D721Med (cell line): Measurements from ENCODE around the gene IL6ST.
"Not testable (repeated sequence)": the region's sequence is repeated elsewhere in the genome, so short reads cannot be mapped to it uniquely, and the experiment has no call there.

Experiments
- DNase-seq: peaks from one replicate; pipeline ENCODE4 v3.0.0; 2011; ENCODE audit warnings: low spot score; ENCODE audit not compliant: insufficient read length
- FAIRE-seq: peaks from 2 replicates; lab custom pipeline; 2011; peaks lifted over from hg19 to GRCh38; lab: Jason Lieb, UNC
- TF ChIP-seq, protein P1 (sequence below): IDR thresholded peaks from 2 replicates; pipeline ENCODE4 v1.5.1; 2012; ENCODE audit warnings: mild to moderate bottlenecking, control low read depth; ENCODE audit not compliant: insufficient read depth; ENCODE audit errors: missing control alignments

IL6ST gene

GRCh38 chr5:56026863-56027300 is 32.1 kb upstream of the IL6ST start:
- TF ChIP-seq, protein P1, sequence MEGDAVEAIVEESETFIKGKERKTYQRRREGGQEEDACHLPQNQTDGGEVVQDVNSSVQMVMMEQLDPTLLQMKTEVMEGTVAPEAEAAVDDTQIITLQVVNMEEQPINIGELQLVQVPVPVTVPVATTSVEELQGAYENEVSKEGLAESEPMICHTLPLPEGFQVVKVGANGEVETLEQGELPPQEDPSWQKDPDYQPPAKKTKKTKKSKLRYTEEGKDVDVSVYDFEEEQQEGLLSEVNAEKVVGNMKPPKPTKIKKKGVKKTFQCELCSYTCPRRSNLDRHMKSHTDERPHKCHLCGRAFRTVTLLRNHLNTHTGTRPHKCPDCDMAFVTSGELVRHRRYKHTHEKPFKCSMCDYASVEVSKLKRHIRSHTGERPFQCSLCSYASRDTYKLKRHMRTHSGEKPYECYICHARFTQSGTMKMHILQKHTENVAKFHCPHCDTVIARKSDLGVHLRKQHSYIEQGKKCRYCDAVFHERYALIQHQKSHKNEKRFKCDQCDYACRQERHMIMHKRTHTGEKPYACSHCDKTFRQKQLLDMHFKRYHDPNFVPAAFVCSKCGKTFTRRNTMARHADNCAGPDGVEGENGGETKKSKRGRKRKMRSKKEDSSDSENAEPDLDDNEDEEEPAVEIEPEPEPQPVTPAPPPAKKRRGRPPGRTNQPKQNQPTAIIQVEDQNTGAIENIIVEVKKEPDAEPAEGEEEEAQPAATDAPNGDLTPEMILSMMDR = no peak
- FAIRE-seq = no peak
- DNase-seq = no peak

GRCh38 chr5:56025151-56025885 is 30.6 kb upstream of the IL6ST start:
- FAIRE-seq = no peak
- TF ChIP-seq, protein P1 = no peak
- DNase-seq = no peak

DNA sequence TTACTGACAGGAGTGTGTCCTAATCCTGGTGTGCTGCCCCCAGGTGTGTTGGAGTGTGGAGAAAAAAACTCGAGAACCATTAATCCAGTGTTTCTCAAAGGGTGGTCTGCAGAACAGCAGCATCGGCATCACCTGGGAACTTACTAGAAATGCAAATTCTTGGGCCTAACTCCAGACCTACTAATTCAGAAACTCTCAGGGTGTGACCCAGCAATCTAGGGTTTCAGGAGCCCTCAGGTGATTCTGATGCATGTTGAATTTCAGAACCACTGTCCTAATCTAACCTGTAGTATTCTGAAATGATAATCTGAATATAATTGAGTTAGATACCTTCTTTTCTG is 30.0 kb upstream of the IL6ST start:
- FAIRE-seq = no peak
- TF ChIP-seq, protein P1 = no peak
- no peak for DNase-seq

DNA sequence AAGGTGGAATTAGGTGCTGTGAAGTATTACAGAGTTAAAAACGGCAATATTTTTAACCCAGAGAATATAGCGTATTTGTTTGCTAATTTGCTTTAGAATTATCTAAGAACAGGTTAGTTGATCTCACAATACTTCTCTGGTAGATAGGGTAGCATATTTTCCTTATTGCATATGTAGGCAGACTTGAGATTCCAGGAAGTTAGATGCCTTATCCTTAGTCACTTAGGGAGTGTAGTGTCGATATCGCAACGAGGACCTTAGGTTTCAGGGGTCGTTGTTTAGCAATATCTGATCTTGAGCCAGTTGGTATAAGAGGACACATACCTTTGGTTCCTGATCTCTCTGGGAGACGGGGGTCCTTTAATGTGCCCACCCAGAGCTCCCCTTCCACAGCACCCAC is 28.5 kb upstream of the IL6ST start:
- FAIRE-seq = no peak
- TF ChIP-seq, protein P1 = no peak
- no peak for DNase-seq

- no peak for FAIRE-seq
- DNase-seq = no peak
- TF ChIP-seq, protein P1 = no peak
Observed at GRCh38 chr5:56019306-56020272, 24.8 kb upstream of the IL6ST start.

DNA sequence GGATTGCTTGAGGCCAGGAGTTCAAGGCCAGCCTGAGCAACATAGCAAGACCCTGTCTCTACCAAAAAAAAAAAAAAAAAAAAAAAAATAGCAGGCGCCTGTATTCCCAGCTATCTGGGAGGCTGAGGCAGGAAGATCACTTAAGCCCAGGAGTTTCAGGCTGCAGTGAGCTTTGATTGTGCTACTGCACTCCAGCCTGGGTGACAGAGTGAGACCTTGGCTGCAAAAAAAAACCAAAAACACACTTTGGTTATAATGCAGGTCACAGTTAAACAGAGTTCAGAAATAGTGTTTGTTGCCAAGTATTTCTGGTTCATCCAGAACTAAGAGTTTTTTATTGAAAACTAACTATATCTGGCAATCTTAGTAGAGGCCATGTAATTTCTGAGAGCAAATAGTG is 24.1 kb upstream of the IL6ST start:
- FAIRE-seq (no peak), DNase-seq (no peak)
- TF ChIP-seq, protein P1 = no peak

DNA sequence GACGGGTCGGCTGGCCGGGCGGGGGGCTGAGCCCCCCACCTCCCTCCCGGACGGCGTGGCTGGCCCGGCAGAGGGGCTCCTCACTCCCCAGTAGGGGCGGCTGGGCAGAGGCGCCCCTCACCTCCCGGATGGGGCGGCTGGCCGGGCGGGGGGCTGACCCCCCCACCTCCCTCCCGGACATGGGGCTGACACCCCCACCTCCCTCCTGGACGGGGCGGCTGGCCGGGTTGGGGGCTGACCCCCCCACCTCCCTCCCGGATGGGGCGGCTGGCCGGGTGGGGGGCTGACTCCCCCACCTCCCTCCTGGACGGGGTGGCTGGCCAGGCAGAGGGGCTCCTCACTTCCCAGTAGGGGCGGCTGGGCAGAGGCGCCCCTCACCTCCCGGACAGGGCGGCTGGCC is 19.9 kb upstream of the IL6ST start:
- not testable (repeated sequence) for DNase-seq, FAIRE-seq

DNA sequence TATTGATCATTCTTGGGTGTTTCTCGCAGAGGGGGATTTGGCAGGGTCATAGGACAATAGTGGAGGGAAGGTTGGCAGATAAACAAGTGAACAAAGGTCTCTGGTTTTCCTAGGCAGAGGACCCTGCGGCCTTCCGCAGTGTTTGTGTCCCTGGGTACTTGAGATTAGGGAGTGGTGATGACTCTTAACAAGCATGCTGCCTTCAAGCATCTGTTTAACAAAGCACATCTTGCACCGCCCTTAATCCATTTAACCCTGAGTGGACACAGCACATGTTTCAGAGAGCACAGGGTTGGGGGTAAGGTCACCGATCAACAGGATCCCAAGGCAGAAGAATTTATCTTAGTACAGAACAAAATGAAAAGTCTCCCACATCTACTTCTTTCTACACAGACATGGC is 19.2 kb upstream of the IL6ST start:
- DNase-seq, FAIRE-seq: not testable (repeated sequence)
